H1 (cell line): Measurements from ENCODE around the gene EHBP1. TPM values are rescaled to one million over a fixed set of nuclear protein-coding genes. Genes with fewer than 3 reads are reported as not detected.

Experiments used
- FOSL1 ChIP-seq: IDR thresholded peaks from 2 replicates; pipeline ENCODE4 v1.6.1; 2011; ENCODE audit warnings: mild to moderate bottlenecking, low read depth, low read length, moderate library complexity; ENCODE audit not compliant: insufficient read depth
- RNF2 ChIP-seq: fragments of 200-900, 300-1000 bp; sonication (generic); IDR thresholded peaks from 2 replicates; pipeline ENCODE4 v1.7.1; 2016; ENCODE audit warnings: borderline replicate concordance, low read depth, mild to moderate bottlenecking, antibody characterized with exemption, low read length; ENCODE audit not compliant: poor library complexity, severe bottlenecking; ENCODE audit errors: missing control alignments
- SAP30 ChIP-seq: fragments of 300-600 bp; sonication (generic); IDR thresholded peaks from 2 replicates; pipeline ENCODE4 v1.7.1; 2012; ENCODE audit warnings: low read length, moderate library complexity, mild to moderate bottlenecking, inconsistent platforms; ENCODE audit not compliant: insufficient read depth, insufficient replicate concordance
- SIX5 ChIP-seq: IDR thresholded peaks from 2 replicates; pipeline ENCODE4 v1.6.1; 2011; ENCODE audit warnings: mild to moderate bottlenecking, low read depth, low read length
- TCF12 ChIP-seq: IDR thresholded peaks from 2 replicates; pipeline ENCODE4 v1.6.1; 2011; ENCODE audit warnings: low read depth, mild to moderate bottlenecking, low read length
- YY1 ChIP-seq: IDR thresholded peaks from 2 replicates; pipeline ENCODE4 v1.6.1; 2011; ENCODE audit warnings: low read depth, mild to moderate bottlenecking, low read length
- polyA plus RNA-seq, 7 experiments: library from polyadenylated mRNA; depleted of rRNA in 3 of 7; stranded (reverse) in 5 of 7; unstranded in 2 of 7; fragments of >200 nt in 5 of 7; fragments of 200-250 nt in 2 of 7; gene quantifications; 1 replicate in 5 of 7; 2 replicates in 1 of 7; 4 replicates in 1 of 7; pipeline versions ENCODE4 v1.2.1 to v1.2.3, GENCODE V29; 2011 to 2013; ENCODE audit warnings: missing spikeins in 2 of 7, mixed read lengths in 2 of 7
- total RNA-seq: library from RNA; stranded (reverse); fragmentation: NEBNext Ultra II Directional; extraction: Animal tissue kit (Norgen Biotek cat#: 25700); gene quantifications from 2 replicates; pipeline ENCODE4 v1.2.1, GENCODE V29; 2021

EHBP1 gene
- total and polyA plus RNA-seq, 2 of the 8 experiments (the other 6 are each of a cell fraction or from before 2014, with no cell fraction given), result 12.0 to 64.1 TPM

DNA sequence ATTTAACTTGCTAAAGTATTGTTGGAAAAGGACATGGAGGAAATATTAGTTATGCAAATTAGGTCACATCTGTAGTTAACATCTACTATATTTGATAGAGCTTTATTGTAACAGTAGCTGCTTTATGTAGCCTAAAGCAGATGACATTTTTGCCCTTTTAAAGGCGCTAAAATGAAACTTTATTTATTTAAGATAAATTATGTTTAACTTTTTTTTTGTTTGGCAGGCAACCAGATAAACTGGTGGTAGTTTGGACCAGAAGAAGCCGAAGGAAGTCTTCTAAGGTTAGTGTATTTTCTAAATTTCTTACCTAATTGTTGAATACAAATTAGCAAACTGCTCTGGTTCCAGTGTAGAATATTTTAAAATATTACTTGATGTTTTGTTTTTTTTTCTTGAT is 41.7 kb downstream of the EHBP1 start (continued):
- TF ChIP-seq RNF2, result no peak
- TF ChIP-seq SIX5, result no peak
- TF ChIP-seq TCF12, result no peak
- TF ChIP-seq YY1, result no peak
- TF ChIP-seq FOSL1, result no peak
- TF ChIP-seq SAP30, result no peak
